IPS-20b (cell line): ENCODE data around the gene FAM234B.
"Not testable (repeated sequence)": the region's sequence is repeated elsewhere in the genome, so short reads cannot be mapped to it uniquely, and the experiment has no call there.

Experiments used
- H3K27ac ChIP-seq: one replicate; pipeline ENCODE4 v1.5.1; 2013; ENCODE audit warnings: low read length
- H3K27me3 ChIP-seq: 2 replicates; pipeline ENCODE4 v1.6.1; 2013; ENCODE audit warnings: mild to moderate bottlenecking, low read length, inconsistent platforms; ENCODE audit not compliant: insufficient read depth
- H3K36me3 ChIP-seq: 2 replicates; pipeline ENCODE4 v1.6.1; 2013; ENCODE audit warnings: low read depth, mild to moderate bottlenecking, inconsistent platforms, low read length, moderate library complexity; ENCODE audit not compliant: insufficient read depth
- H3K4me1 ChIP-seq: 2 replicates; pipeline ENCODE4 v1.6.1; 2013; ENCODE audit warnings: mild to moderate bottlenecking, control low read depth, inconsistent platforms, low read length, moderate library complexity; ENCODE audit not compliant: insufficient read depth
- H3K4me3 ChIP-seq: 2 replicates; pipeline ENCODE4 v1.5.1; 2013; ENCODE audit warnings: mild to moderate bottlenecking, low read length, inconsistent platforms
- H3K9ac ChIP-seq: 2 replicates; pipeline ENCODE4 v1.6.1; 2013; ENCODE audit warnings: low read depth, mild to moderate bottlenecking, inconsistent platforms, low read length, moderate library complexity
- H3K9me3 ChIP-seq: 2 replicates; pipeline ENCODE4 v1.6.1; 2013; ENCODE audit warnings: mild to moderate bottlenecking, low read depth, low read length, inconsistent platforms; ENCODE audit not compliant: insufficient read depth

The FAM234B gene

GRCh38 chr12:13067322-13067721 is 23.1 kb downstream of the FAM234B start:
- Histone ChIP-seq H3K9ac (no peak overlapping the region), H3K36me3 (peaks cover 74% of the 10 kb centered on the region), H3K4me3 (no peak overlapping the region), H3K9me3 (no peaks in the 10 kb centered on the region), H3K27ac (no peak overlapping the region), H3K27me3 (no peaks in the 10 kb centered on the region), H3K4me1 (no peaks in the 10 kb centered on the region)

GRCh38 chr12:13069380-13069779 is 25.2 kb downstream of the FAM234B start:
- no peaks in the 10 kb centered on the region for H3K9me3 ChIP-seq
- H3K27me3 ChIP-seq = no peaks in the 10 kb centered on the region
- H3K27ac ChIP-seq = no peak overlapping the region
- H3K4me3 ChIP-seq = no peak overlapping the region
- no peaks in the 10 kb centered on the region for H3K4me1 ChIP-seq
- peaks cover 78% of the 10 kb centered on the region for H3K36me3 ChIP-seq
- H3K9ac ChIP-seq = no peak overlapping the region

GRCh38 chr12:13071305-13072280 is 27.4 kb downstream of the FAM234B start:
- no peaks in the 10 kb centered on the region for H3K4me1 ChIP-seq
- no peak overlapping the region for H3K27ac ChIP-seq
- peaks cover 88% of the 10 kb centered on the region for H3K36me3 ChIP-seq
- no peak overlapping the region for H3K4me3 ChIP-seq
- H3K27me3 ChIP-seq = no peaks in the 10 kb centered on the region
- no peak overlapping the region for H3K9ac ChIP-seq
- no peaks in the 10 kb centered on the region for H3K9me3 ChIP-seq

GRCh38 chr12:13073173-13073572 is 29.0 kb downstream of the FAM234B start:
- H3K9ac ChIP-seq = no peak overlapping the region
- no peaks in the 10 kb centered on the region for H3K9me3 ChIP-seq
- no peak overlapping the region for H3K27ac ChIP-seq
- no peak overlapping the region for H3K4me3 ChIP-seq
- H3K36me3 ChIP-seq = peaks cover 75% of the 10 kb centered on the region
- no peaks in the 10 kb centered on the region for H3K4me1 ChIP-seq
- H3K27me3 ChIP-seq = no peaks in the 10 kb centered on the region

GRCh38 chr12:13074396-13075117 is 30.4 kb downstream of the FAM234B start:
- no peaks in the 10 kb centered on the region for H3K9me3 ChIP-seq
- peaks cover 62% of the 10 kb centered on the region for H3K36me3 ChIP-seq
- no peaks in the 10 kb centered on the region for H3K27me3 ChIP-seq
- no peak overlapping the region for H3K27ac ChIP-seq
- no peaks in the 10 kb centered on the region; the same call in 1 of the 2 replicates for H3K4me1 ChIP-seq
- H3K9ac ChIP-seq = no peak overlapping the region
- H3K4me3 ChIP-seq = no peak overlapping the region

GRCh38 chr12:13075118-13075480 is 30.9 kb downstream of the FAM234B start:
- H3K4me3 ChIP-seq = no peak overlapping the region
- no peak overlapping the region for H3K9ac ChIP-seq
- H3K4me1 ChIP-seq = no peaks in the 10 kb centered on the region; the same call in 1 of the 2 replicates
- no peaks in the 10 kb centered on the region for H3K27me3 ChIP-seq
- H3K36me3 ChIP-seq = peaks cover 64% of the 10 kb centered on the region
- H3K27ac ChIP-seq = no peak overlapping the region
- H3K9me3 ChIP-seq = no peaks in the 10 kb centered on the region

- H3K9ac ChIP-seq = no peak overlapping the region
- H3K36me3 ChIP-seq = peaks cover 64% of the 10 kb centered on the region
- H3K4me1 ChIP-seq = no peaks in the 10 kb centered on the region; the same call in 1 of the 2 replicates
- no peak overlapping the region for H3K4me3 ChIP-seq
- no peaks in the 10 kb centered on the region for H3K27me3 ChIP-seq
- H3K27ac ChIP-seq = no peak overlapping the region
- H3K9me3 ChIP-seq = no peaks in the 10 kb centered on the region
Observed at GRCh38 chr12:13075786-13076570, 31.8 kb downstream of the FAM234B start.

- Histone ChIP-seq H3K9ac (no peak overlapping the region), H3K4me3 (no peak overlapping the region)
Observed at GRCh38 chr12:13079440-13079906, 35.3 kb downstream of the FAM234B start.

GRCh38 chr12:13080266-13080665 is 36.1 kb downstream of the FAM234B start:
- no peak overlapping the region for H3K27ac ChIP-seq
- H3K27me3 ChIP-seq = no peaks in the 10 kb centered on the region
- H3K9me3 ChIP-seq = no peaks in the 10 kb centered on the region
- peaks cover 33% of the 10 kb centered on the region for H3K36me3 ChIP-seq
- H3K9ac ChIP-seq = no peak overlapping the region
- no peaks in the 10 kb centered on the region; the same call in 1 of the 2 replicates for H3K4me1 ChIP-seq
- no peak overlapping the region for H3K4me3 ChIP-seq

More at GRCh38 chr12:13079440-13079906, 35.3 kb downstream of the FAM234B start:
- Histone ChIP-seq H3K27me3 (no peaks in the 10 kb centered on the region), H3K4me1 (no peaks in the 10 kb centered on the region; the same call in 1 of the 2 replicates), H3K9me3 (no peaks in the 10 kb centered on the region), H3K27ac (no peak overlapping the region), H3K36me3 (peaks cover 39% of the 10 kb centered on the region)

GRCh38 chr12:13082861-13083260 is 38.7 kb downstream of the FAM234B start:
- H3K27me3 ChIP-seq = no peaks in the 10 kb centered on the region
- H3K4me3 ChIP-seq = no peak overlapping the region
- peaks cover 22% of the 10 kb centered on the region for H3K36me3 ChIP-seq
- no peaks in the 10 kb centered on the region for H3K9me3 ChIP-seq
- H3K9ac ChIP-seq = no peak overlapping the region
- H3K4me1 ChIP-seq = peaks cover 12% of the 10 kb centered on the region; the same call in 1 of the 2 replicates
- no peak overlapping the region for H3K27ac ChIP-seq

- H3K36me3 ChIP-seq = peaks cover 22% of the 10 kb centered on the region
- H3K4me1 ChIP-seq = peaks cover 18% of the 10 kb centered on the region; the same call in 1 of the 2 replicates
- H3K4me3 ChIP-seq, H3K27ac ChIP-seq, H3K27me3 ChIP-seq, H3K9ac ChIP-seq, H3K9me3 ChIP-seq: not testable (repeated sequence)
Observed at GRCh38 chr12:13083638-13084037, 39.5 kb downstream of the FAM234B start.
